Mesenchymal stem cell (in vitro differentiated cells and primary cell): ENCODE measurements around the gene RPL31.
A peak's percentile ranks its signal among the peaks of the same experiment; 100 is the strongest.

Source experiments
- DNase-seq: peaks from one replicate; pipeline ENCODE4 v3.0.0-alpha.2; 2013
- H2AFZ ChIP-seq: one replicate; pipeline ENCODE4 v1.6.1; 2013; ENCODE audit warnings: low read depth, mild to moderate bottlenecking, control low read depth, inconsistent platforms, low read length, moderate library complexity
- H2AK5ac ChIP-seq: 2 replicates; pipeline ENCODE4 v1.6.1; 2013; ENCODE audit warnings: low read length, moderate library complexity, mild to moderate bottlenecking, inconsistent platforms; ENCODE audit not compliant: severe bottlenecking
- H2BK120ac ChIP-seq: one replicate; pipeline ENCODE4 v1.6.1; 2013; ENCODE audit warnings: low read depth, mild to moderate bottlenecking, inconsistent platforms, low read length, moderate library complexity
- H2BK12ac ChIP-seq, 2 experiments: one replicate each; pipeline ENCODE4 v1.6.1; 2013; ENCODE audit warnings: inconsistent platforms in 2 of 2, low read length in 2 of 2, mild to moderate bottlenecking in 2 of 2, moderate library complexity in 2 of 2, control low read depth in 1 of 2
- H2BK15ac ChIP-seq: one replicate; pipeline ENCODE4 v1.6.1; 2013; ENCODE audit warnings: mild to moderate bottlenecking, low read depth, inconsistent platforms; ENCODE audit not compliant: poor library complexity, severe bottlenecking
- H2BK5ac ChIP-seq: 2 replicates; pipeline ENCODE4 v1.6.1; 2013; ENCODE audit warnings: low read depth, mild to moderate bottlenecking, low read length, control low read depth, inconsistent platforms; ENCODE audit not compliant: poor library complexity, severe bottlenecking
- H3K14ac ChIP-seq, 2 experiments: one replicate each; pipeline ENCODE4 v1.6.1; 2013; ENCODE audit warnings: inconsistent platforms in 2 of 2, low read length in 2 of 2, control low read depth in 1 of 2, mild to moderate bottlenecking in 1 of 2, moderate library complexity in 1 of 2
- H3K18ac ChIP-seq, 2 experiments: one replicate each; pipeline ENCODE4 v1.6.1; 2013; ENCODE audit warnings: inconsistent platforms in 2 of 2, low read length in 2 of 2, control low read depth in 1 of 2, low read depth in 1 of 2, mild to moderate bottlenecking in 1 of 2
- H3K23ac ChIP-seq, 2 experiments: one replicate each; pipeline ENCODE4 v1.6.1; 2013; ENCODE audit warnings: inconsistent platforms in 2 of 2, low read length in 2 of 2, mild to moderate bottlenecking in 2 of 2, moderate library complexity in 2 of 2, control low read depth in 1 of 2
- H3K27ac ChIP-seq: 2 replicates; pipeline ENCODE4 v1.5.1; 2013; ENCODE audit warnings: mild to moderate bottlenecking, moderate library complexity, low read length, control low read depth, inconsistent platforms; ENCODE audit not compliant: poor library complexity, severe bottlenecking
- H3K27me3 ChIP-seq, 2 experiments: 2 replicates each; pipeline versions ENCODE4 v1.6.1 to v1.7.0; 2013; ENCODE audit warnings: low read length in 2 of 2, mild to moderate bottlenecking in 2 of 2, moderate library complexity in 2 of 2, control low read depth in 1 of 2, inconsistent platforms in 1 of 2; ENCODE audit not compliant: control insufficient read depth in 1 of 2, insufficient read depth in 1 of 2
- H3K36me3 ChIP-seq, 2 experiments: 2 replicates each; pipeline versions ENCODE4 v1.6.1 to v1.7.0; 2013; ENCODE audit warnings: low read length in 2 of 2, control low read depth in 1 of 2, inconsistent platforms in 1 of 2, low read depth in 1 of 2, mild to moderate bottlenecking in 1 of 2; ENCODE audit not compliant: insufficient read depth in 2 of 2, control insufficient read depth in 1 of 2
- H3K4ac ChIP-seq, 2 experiments: one replicate each; pipeline ENCODE4 v1.6.1; 2013; ENCODE audit warnings: inconsistent platforms in 2 of 2, low read length in 2 of 2, mild to moderate bottlenecking in 2 of 2, moderate library complexity in 2 of 2, control low read depth in 1 of 2, low read depth in 1 of 2
- H3K4me1 ChIP-seq: 2 replicates; pipeline ENCODE4 v1.6.1; 2013; ENCODE audit warnings: low read depth, low read length, control low read depth; ENCODE audit not compliant: control insufficient read depth, insufficient read depth
- H3K4me2 ChIP-seq: 2 replicates; pipeline ENCODE4 v1.6.1; 2013; ENCODE audit warnings: low read length, mild to moderate bottlenecking, inconsistent platforms; ENCODE audit not compliant: poor library complexity, severe bottlenecking
- H3K4me3 ChIP-seq, 2 experiments: 2 replicates each; pipeline versions ENCODE4 v1.5.1 to v1.7.0; 2013; ENCODE audit warnings: low read length in 2 of 2, mild to moderate bottlenecking in 2 of 2, control low read depth in 1 of 2, low read depth in 1 of 2; ENCODE audit not compliant: insufficient read depth in 1 of 2
- H3K79me1 ChIP-seq: replicated peaks from 2 replicates; pipeline ENCODE4 v1.6.1; 2013; ENCODE audit warnings: mild to moderate bottlenecking, control low read depth, low read length, inconsistent platforms; ENCODE audit not compliant: poor library complexity, severe bottlenecking
- H3K9ac ChIP-seq: 2 replicates; pipeline ENCODE4 v1.7.0; 2013; ENCODE audit warnings: mild to moderate bottlenecking, low read length, moderate library complexity
- H3K9me3 ChIP-seq: 2 replicates; pipeline ENCODE4 v1.7.0; 2013; ENCODE audit warnings: mild to moderate bottlenecking, low read length; ENCODE audit not compliant: control insufficient read depth
- H4K8ac ChIP-seq: one replicate; pipeline ENCODE4 v1.6.1; 2013; ENCODE audit warnings: inconsistent platforms, mild to moderate bottlenecking, low read length, moderate library complexity
- H4K91ac ChIP-seq: one replicate; pipeline ENCODE4 v1.6.1; 2013; ENCODE audit warnings: mild to moderate bottlenecking, low read length, inconsistent platforms
- WGBS: methylation state at CpG from one replicate; pipeline ENCODE4 v1.1.7; 2013; ENCODE audit warnings: mixed read lengths; 5-methylcytosine and 5-hydroxymethylcytosine counted together

Gene RPL31

DNA sequence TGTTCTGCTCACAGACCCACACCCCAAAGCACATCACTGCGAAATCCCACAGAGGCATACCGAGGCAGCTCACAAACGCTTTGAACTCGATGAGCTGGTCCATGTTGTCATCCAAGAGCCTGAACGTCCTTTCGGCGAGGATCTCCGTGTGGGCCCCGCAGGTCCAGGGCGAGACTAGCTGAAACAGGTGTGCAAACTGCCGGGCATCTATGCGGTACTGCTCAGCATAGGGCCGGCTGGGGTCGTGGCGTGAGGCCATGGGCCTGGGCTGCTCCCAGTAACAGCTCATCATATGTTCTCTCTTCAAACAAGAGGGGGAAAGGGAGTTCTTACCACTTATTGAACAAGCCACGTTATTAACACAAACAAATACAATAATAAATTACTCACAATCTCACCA lies 20.1 kb downstream of the RPL31 start:
- no peak for DNase-seq
- no peaks in the 10 kb centered on the region for H3K27me3 ChIP-seq
- H2AK5ac ChIP-seq: no peak overlapping the region
- no peak overlapping the region for H3K27ac ChIP-seq
- H3K18ac ChIP-seq: no peak overlapping the region
- WGBS: 91% methylated on average over 16 of the region's 16 CpGs
- H3K79me1 ChIP-seq: no peaks in the 10 kb centered on the region
- peaks cover 2% of the 10 kb centered on the region for H3K4me1 ChIP-seq
- H2BK5ac ChIP-seq: no peak overlapping the region
- no peak overlapping the region for H3K4ac ChIP-seq
- no peak overlapping the region for H3K4me3 ChIP-seq
- H3K14ac ChIP-seq: no peak overlapping the region
- no peaks in the 10 kb centered on the region for H3K9me3 ChIP-seq
- no peak overlapping the region for H4K91ac ChIP-seq
- H4K8ac ChIP-seq: no peak overlapping the region
- H3K4me2 ChIP-seq: no peak overlapping the region
- no peak overlapping the region for H2BK12ac ChIP-seq
- H3K9ac ChIP-seq: no peak overlapping the region
- no peak overlapping the region for H2BK120ac ChIP-seq
- no peak overlapping the region for H2AFZ ChIP-seq
- peaks cover 16 to 80% of the 10 kb centered on the region in 2 experiments for H3K36me3 ChIP-seq
- H2BK15ac ChIP-seq: no peak overlapping the region
- no peak overlapping the region for H3K23ac ChIP-seq

DNA sequence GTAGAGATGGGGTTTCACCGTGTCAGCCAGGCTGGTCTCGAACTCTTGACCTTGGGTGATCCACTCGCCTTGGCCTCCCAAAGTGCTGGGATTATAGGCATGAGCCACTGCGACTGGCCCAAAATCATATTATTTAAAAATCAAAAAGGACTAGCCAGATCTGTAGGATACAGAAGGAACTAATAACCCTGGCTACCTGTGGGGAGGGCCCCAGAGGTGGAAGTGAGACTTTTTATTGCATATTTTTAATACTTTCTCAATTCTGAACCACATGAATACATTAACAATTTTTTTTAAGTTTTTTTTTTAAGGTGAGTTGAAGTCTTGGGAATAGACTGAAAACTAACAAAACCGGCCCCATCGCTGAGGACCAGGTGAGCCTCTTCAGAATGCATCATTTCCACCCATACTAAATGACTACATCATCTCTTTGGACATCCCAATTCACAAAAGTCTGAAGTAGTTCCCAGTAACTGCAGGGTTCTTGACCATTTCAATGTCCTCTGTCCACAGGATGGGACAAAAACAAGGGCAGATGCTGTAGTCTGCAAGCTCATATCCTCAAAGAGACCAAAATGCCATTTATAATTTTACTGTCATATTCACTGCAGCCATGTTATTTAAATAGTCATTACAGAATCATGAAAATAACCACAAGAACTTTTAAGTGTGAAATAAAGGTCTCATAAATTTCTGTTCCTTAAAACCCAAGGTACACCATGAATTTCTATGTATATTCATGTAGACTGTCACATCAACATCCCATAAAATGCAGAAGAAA lies 21.4 kb downstream of the RPL31 start:
- H2AK5ac ChIP-seq: no peak overlapping the region
- no peak overlapping the region for H2BK5ac ChIP-seq
- 98% methylated on average over 5 of the region's 6 CpGs for WGBS
- no peak overlapping the region for H3K18ac ChIP-seq
- H4K8ac ChIP-seq: no peak overlapping the region
- H3K4me3 ChIP-seq: no peak overlapping the region
- no peak overlapping the region for H3K4ac ChIP-seq
- H2BK15ac ChIP-seq: no peak overlapping the region
- peaks cover 2% of the 10 kb centered on the region for H3K4me1 ChIP-seq
- no peak overlapping the region for H3K14ac ChIP-seq
- peaks cover 20 to 79% of the 10 kb centered on the region in 2 experiments for H3K36me3 ChIP-seq
- H3K79me1 ChIP-seq: no peaks in the 10 kb centered on the region
- H3K4me2 ChIP-seq: no peak overlapping the region
- H2AFZ ChIP-seq: no peak overlapping the region
- H2BK12ac ChIP-seq: no peak overlapping the region
- H3K23ac ChIP-seq: no peak overlapping the region
- no peak overlapping the region for H4K91ac ChIP-seq
- H2BK120ac ChIP-seq: no peak overlapping the region
- no peak overlapping the region for H3K9ac ChIP-seq
- no peak for DNase-seq
- no peaks in the 10 kb centered on the region for H3K27me3 ChIP-seq
- no peak overlapping the region for H3K27ac ChIP-seq
- H3K9me3 ChIP-seq: no peaks in the 10 kb centered on the region

DNA sequence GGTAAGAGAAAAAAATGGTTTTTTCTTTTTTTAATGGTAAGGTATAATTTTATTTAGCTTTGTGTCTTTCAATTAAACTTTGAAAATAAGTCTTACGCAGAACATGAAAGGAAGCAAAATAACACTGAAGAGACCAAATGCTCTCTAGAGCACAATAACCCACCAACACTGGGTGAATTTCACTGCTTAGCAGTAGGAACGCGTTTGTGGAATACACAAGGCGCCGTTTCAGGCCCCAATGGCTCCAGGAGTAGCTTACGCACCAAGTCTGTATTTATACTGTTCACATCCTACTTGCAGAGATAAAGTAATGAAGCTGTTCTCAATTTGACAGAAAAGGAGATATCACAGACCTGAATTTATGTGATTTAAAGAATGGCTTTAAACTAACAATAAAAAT lies 23.5 kb downstream of the RPL31 start:
- no peak overlapping the region for H3K4me3 ChIP-seq
- no peak overlapping the region for H3K4ac ChIP-seq
- H3K27me3 ChIP-seq: no peaks in the 10 kb centered on the region
- H3K9ac ChIP-seq: no peak overlapping the region
- no peak overlapping the region for H2AK5ac ChIP-seq
- H2BK120ac ChIP-seq: no peak overlapping the region
- H3K4me1 ChIP-seq: peaks cover 2% of the 10 kb centered on the region
- H4K8ac ChIP-seq: no peak overlapping the region
- DNase-seq: no peak
- no peak overlapping the region for H3K4me2 ChIP-seq
- H3K14ac ChIP-seq: no peak overlapping the region
- no peaks in the 10 kb centered on the region for H3K9me3 ChIP-seq
- no peak overlapping the region for H4K91ac ChIP-seq
- H3K36me3 ChIP-seq: peaks cover 18 to 79% of the 10 kb centered on the region in 2 experiments
- 93% methylated on average over 5 of the region's 6 CpGs for WGBS
- no peak overlapping the region for H2BK15ac ChIP-seq
- no peak overlapping the region for H3K23ac ChIP-seq
- no peak overlapping the region for H3K18ac ChIP-seq
- H3K79me1 ChIP-seq: no peaks in the 10 kb centered on the region
- no peak overlapping the region for H2BK5ac ChIP-seq
- H2AFZ ChIP-seq: no peak overlapping the region
- H2BK12ac ChIP-seq: no peak overlapping the region
- H3K27ac ChIP-seq: no peak overlapping the region

DNA sequence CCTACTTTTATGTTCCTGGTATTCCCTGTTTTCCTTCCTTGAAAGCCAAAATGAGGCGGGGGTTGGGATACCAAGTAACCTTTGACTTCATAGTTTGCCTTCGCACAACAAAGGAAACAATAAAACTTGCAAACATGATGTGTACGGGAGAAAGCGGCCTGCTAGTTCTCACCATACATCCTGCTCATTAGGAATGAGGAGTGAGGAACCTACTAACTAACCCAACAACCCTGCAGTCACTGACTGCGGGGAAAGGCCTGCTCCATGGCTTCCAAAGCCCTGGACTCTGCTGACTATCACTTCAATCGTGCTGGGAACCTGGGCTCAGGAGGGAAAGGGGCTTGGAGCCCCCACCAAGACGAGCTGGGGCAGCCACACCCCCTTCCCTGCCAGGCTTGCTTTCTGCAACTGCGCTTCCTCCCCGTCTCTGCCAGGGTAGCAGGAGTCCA lies 24.2 kb downstream of the RPL31 start:
- H2AFZ ChIP-seq: no peak overlapping the region
- no peak overlapping the region for H3K4ac ChIP-seq
- no peak overlapping the region for H3K23ac ChIP-seq
- DNase-seq: no peak
- WGBS: 43% methylated on average over 8 of the region's 9 CpGs
- no peak overlapping the region for H3K27ac ChIP-seq
- no peaks in the 10 kb centered on the region for H3K27me3 ChIP-seq
- no peak overlapping the region for H2AK5ac ChIP-seq
- H4K8ac ChIP-seq: peak overlapping the region; percentile 21
- H3K4me2 ChIP-seq: no peak overlapping the region
- H4K91ac ChIP-seq: no peak overlapping the region
- no peak overlapping the region for H2BK5ac ChIP-seq
- no peaks in the 10 kb centered on the region for H3K9me3 ChIP-seq
- no peak overlapping the region for H3K18ac ChIP-seq
- H3K4me3 ChIP-seq: no peak overlapping the region
- no peak overlapping the region for H3K14ac ChIP-seq
- no peaks in the 10 kb centered on the region for H3K79me1 ChIP-seq
- H2BK15ac ChIP-seq: no peak overlapping the region
- peaks cover 2% of the 10 kb centered on the region for H3K4me1 ChIP-seq
- no peak overlapping the region for H3K9ac ChIP-seq
- no peak overlapping the region for H2BK12ac ChIP-seq
- peaks cover 17 to 79% of the 10 kb centered on the region in 2 experiments for H3K36me3 ChIP-seq
- H2BK120ac ChIP-seq: no peak overlapping the region
